ENCODE measurements around the gene NIFK. TPM values are rescaled to one million over a fixed set of nuclear protein-coding genes. Genes with fewer than 3 reads are reported as not detected.

Gene NIFK
- total RNA-seq, 3 donors from 2014 or later, result 28.5 to 37.4 (median 31.2) TPM

DNA sequence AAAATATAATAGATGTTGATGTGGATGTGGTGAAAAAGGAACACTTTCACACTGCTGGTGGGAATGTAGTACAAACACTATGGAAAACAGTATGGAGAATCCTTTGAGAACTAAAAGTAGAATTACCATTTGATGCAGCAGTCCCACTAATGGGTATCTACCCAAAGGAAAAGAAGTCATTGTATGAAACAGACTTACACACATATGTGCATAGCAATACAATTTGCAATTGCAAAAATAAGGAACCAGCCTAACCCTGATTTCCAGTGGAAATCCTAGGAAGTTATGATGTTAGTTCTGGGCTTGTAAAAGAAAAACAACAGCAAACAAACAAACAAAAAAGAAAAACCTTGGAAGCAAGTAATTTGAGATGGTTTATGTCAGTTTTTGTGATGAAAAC, 58.8 kb downstream of the NIFK start:
- Histone ChIP-seq H3K36me3 (ENCODE audit: low read depth) (no peaks in the 10 kb centered on the region), H3K4me3 (no peak overlapping the region), H3K9me3 (peaks cover 30% of the 10 kb centered on the region), H3K4me1 (ENCODE audit: low read depth) (no peaks in the 10 kb centered on the region)
- intact Hi-C loops (cut with DNase I, micrococcal nuclease), result no loop called here
- no peak for DNase-seq
- ATAC-seq, result no peak
- no peak for TF ChIP-seq CTCF (IDR thresholded peaks at IDR 0.05)

Other genes starting within 250 kb of the NIFK start
- gene RNU4ATAC, start 206.0 kb downstream of the NIFK start, total RNA-seq, result 1 to 10 TPM in 1 of 3 donors, not detected in 2; 9.7 TPM
- 10 to 100 TPM; 30.0 to 64.6 (median 35.1) TPM for gene CLASP1, start 87.4 kb downstream of the NIFK start, total RNA-seq
- gene TSN, start 18.8 kb upstream of the NIFK start, total RNA-seq, result 10 to 100 TPM; 45.9 to 52.4 (median 47.3) TPM

All from mucosa of descending colon (tissue), 3 donors.